Measurements from ENCODE around the gene ZNF385A.

The ZNF385A gene

DNA sequence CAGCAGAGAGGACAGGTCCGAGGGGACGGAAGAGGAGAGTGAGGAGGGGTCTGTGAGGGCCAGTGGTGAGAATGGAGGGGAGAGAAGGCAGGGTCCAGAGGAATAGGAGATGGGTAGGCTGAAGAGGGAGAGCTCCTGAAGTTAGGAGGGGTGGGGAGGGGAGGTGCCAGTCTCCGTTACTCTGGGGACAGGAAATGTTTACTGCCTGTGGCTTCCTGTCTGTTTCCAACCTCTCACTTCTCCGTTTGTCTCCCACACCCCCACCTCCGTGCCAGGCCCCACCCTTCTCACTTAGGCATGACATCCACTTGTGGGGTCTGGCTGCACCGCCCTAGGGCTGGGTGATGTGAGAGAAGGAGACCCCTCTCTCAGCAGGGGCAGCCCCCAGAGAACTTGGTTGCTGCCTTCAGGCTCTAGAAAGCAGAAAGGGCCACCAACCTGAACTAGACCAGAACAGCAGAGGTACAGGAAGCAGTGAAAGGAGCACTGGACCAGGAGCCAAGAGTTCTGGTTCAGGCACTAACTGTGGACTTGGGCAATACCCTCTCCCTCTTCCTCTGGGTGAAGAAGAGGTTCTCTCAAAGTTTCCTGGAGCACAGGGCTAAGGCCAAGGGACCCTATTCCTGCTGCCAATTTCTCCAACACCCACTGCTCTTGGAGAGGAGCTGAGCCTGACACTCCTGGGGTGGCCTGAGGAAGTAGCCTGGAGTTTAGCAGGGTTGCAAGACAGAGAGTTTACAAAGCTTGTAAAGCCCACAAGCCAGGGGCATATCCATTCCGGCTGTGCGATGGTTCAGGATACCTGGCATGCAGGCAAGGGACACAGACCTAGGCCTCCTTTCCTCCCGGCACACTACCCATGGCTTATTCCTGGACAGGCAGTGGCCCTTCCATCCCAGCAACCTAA lies 29.0 kb upstream of the ZNF385A start:
- POLR2A ChIA-PET: interaction anchor here (1.5 kb wide), 1 partner anchor 19 kb away, joined by 4 read pairs; no protein-coding TSS in a partner anchor
- CTCF ChIA-PET: interaction anchor here (0.7 to 1.2 kb wide), 2 partner anchors 10 to 26 kb away, joined by 3 read pairs; no protein-coding TSS in a partner anchor
- TF ChIP-seq ZNF384 (IDR thresholded peaks at IDR 0.05) (no peak), NFRKB (IDR thresholded peaks at IDR 0.05) (no peak), LEF1 (IDR thresholded peaks at IDR 0.05; ENCODE audit: borderline replicate concordance) (no peak), TARDBP (IDR thresholded peaks at IDR 0.05) (no peak), FOXA1 (IDR thresholded peaks at IDR 0.05) (no peak), ARNT (IDR thresholded peaks at IDR 0.05) (no peak), ELF4 (IDR thresholded peaks at IDR 0.05) (no peak), CTBP1 (IDR thresholded peaks at IDR 0.05; ENCODE audit: borderline replicate concordance) (no peak), SUZ12 (IDR thresholded peaks at IDR 0.05) (no peak), HDGF (IDR thresholded peaks at IDR 0.05; ENCODE audit: borderline replicate concordance) (no peak), SP1 (IDR thresholded peaks at IDR 0.05) (no peak)
- TF ChIP-seq, protein P1, sequence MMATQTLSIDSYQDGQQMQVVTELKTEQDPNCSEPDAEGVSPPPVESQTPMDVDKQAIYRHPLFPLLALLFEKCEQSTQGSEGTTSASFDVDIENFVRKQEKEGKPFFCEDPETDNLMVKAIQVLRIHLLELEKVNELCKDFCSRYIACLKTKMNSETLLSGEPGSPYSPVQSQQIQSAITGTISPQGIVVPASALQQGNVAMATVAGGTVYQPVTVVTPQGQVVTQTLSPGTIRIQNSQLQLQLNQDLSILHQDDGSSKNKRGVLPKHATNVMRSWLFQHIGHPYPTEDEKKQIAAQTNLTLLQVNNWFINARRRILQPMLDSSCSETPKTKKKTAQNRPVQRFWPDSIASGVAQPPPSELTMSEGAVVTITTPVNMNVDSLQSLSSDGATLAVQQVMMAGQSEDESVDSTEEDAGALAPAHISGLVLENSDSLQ (IDR thresholded peaks at IDR 0.05): no peak
- no peak for DNase-seq (ENCODE audit: extremely low spot score)

- DNase-seq (ENCODE audit: extremely low spot score): no peak
- CTCF ChIA-PET: interaction anchor here (0.6 to 1.8 kb wide), 3 partner anchors 9 to 47 kb away, joined by 3 to 8 read pairs (median 4); no protein-coding TSS in a partner anchor
- POLR2A ChIA-PET: no interaction called here
- TF ChIP-seq FOXK2 (IDR thresholded peaks at IDR 0.05) (no peak), ELF4 (IDR thresholded peaks at IDR 0.05) (no peak), L3MBTL2 (conservative IDR thresholded peaks at IDR 0.05) (no peak), LEF1 (IDR thresholded peaks at IDR 0.05; ENCODE audit: borderline replicate concordance) (no peak), SUZ12 (IDR thresholded peaks at IDR 0.05) (no peak), ARNT (IDR thresholded peaks at IDR 0.05) (no peak)
Measured at GRCh38 chr12:54412786-54413185, 28.3 kb upstream of the ZNF385A start.

GRCh38 chr12:54412348-54412747 lies 27.8 kb upstream of the ZNF385A start:
- no peak for DNase-seq (ENCODE audit: extremely low spot score)
- ChIA-PET POLR2A (no interaction called here), CTCF (interaction anchor here (0.6 to 1.8 kb wide), 3 partner anchors 9 to 48 kb away, joined by 3 to 8 read pairs (median 4); no protein-coding TSS in a partner anchor)
- TF ChIP-seq SP1 (IDR thresholded peaks at IDR 0.05) (no peak), ELF4 (IDR thresholded peaks at IDR 0.05) (no peak), FOXK2 (IDR thresholded peaks at IDR 0.05) (no peak), ARNT (IDR thresholded peaks at IDR 0.05) (no peak), FOXM1 (IDR thresholded peaks at IDR 0.05; ENCODE audit: borderline replicate concordance) (no peak), TARDBP (IDR thresholded peaks at IDR 0.05) (no peak), FOXA1 (IDR thresholded peaks at IDR 0.05) (no peak), NFRKB (IDR thresholded peaks at IDR 0.05) (no peak), HDGF (IDR thresholded peaks at IDR 0.05; ENCODE audit: borderline replicate concordance) (no peak), LEF1 (IDR thresholded peaks at IDR 0.05; ENCODE audit: borderline replicate concordance) (no peak)
- TF ChIP-seq, protein P1 (IDR thresholded peaks at IDR 0.05): no peak

DNA sequence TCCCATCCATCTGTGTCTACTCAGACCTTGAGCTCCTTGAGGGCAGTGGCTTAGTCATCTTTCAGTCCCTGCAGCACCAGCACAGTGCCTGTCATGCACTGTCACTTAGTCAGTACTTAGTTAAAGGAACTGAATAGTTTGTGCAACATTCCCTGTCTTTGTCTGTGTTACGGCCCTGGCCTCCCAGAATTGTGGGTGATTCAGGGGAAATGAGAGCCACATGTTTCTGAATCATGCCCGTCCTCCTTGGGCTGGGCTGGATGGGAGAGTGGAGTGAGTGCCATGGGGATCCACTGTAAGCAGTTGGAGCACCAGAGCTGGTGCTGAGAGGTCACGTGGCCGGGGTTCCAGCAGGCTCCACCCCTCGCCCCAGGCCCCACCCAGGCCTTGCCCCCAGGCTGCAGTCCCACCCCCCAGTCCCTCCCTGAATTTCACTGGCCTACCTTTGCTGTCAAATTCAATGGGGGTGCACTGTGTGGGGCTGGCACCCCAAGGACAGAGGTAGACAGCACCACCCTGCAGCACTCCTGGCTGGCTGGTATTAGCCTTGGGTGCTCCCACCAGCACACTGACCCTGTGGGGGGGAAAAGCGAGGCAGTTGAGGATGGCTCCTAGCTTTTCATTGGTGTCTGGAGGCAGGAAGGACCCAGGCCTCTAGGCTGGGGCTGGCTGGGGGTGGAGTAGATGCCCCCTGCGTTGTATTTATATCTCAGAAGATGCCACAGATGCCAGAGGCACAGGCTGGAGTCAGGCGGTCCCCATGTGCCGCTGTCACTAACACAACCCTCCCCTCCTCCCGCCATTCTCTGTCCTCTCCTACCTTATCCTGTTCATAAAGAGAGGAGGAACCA lies 27.1 kb upstream of the ZNF385A start:
- POLR2A ChIA-PET: no interaction called here
- no peak for TF ChIP-seq FOXM1 (IDR thresholded peaks at IDR 0.05; ENCODE audit: borderline replicate concordance)
- TF ChIP-seq NFRKB (IDR thresholded peaks at IDR 0.05): no peak
- no peak for TF ChIP-seq LEF1 (IDR thresholded peaks at IDR 0.05; ENCODE audit: borderline replicate concordance)
- TF ChIP-seq ARNT (IDR thresholded peaks at IDR 0.05): no peak
- TF ChIP-seq ZNF384 (IDR thresholded peaks at IDR 0.05): no peak
- TF ChIP-seq L3MBTL2 (conservative IDR thresholded peaks at IDR 0.05): no peak
- TF ChIP-seq CTBP1 (IDR thresholded peaks at IDR 0.05; ENCODE audit: borderline replicate concordance): no peak
- TF ChIP-seq BHLHE40 (IDR thresholded peaks at IDR 0.05; ENCODE audit: borderline replicate concordance): no peak
- TF ChIP-seq ELF4 (IDR thresholded peaks at IDR 0.05): no peak
- no peak for TF ChIP-seq SP1 (IDR thresholded peaks at IDR 0.05)
- TF ChIP-seq FOXK2 (IDR thresholded peaks at IDR 0.05): no peak
- TF ChIP-seq FOXA1 (IDR thresholded peaks at IDR 0.05): no peak
- TF ChIP-seq TARDBP (IDR thresholded peaks at IDR 0.05): no peak
- no peak for TF ChIP-seq HDGF (IDR thresholded peaks at IDR 0.05; ENCODE audit: borderline replicate concordance)
- TF ChIP-seq, protein P1 (IDR thresholded peaks at IDR 0.05): no peak
- DNase-seq (ENCODE audit: extremely low spot score): no peak
- CTCF ChIA-PET: interaction anchor here (1.8 kb wide), 1 partner anchor 12 kb away, joined by 8 read pairs; no protein-coding TSS in a partner anchor

- CTCF ChIA-PET: interaction anchor here (0.6 to 1.2 kb wide), 3 partner anchors 10 to 37 kb away, joined by 3 to 7 read pairs (median 3); no protein-coding TSS in a partner anchor
- POLR2A ChIA-PET: no interaction called here
- no peak for TF ChIP-seq ELF4 (IDR thresholded peaks at IDR 0.05)
- TF ChIP-seq FOXK2 (IDR thresholded peaks at IDR 0.05): no peak
- DNase-seq (ENCODE audit: extremely low spot score): no peak
Measured at GRCh38 chr12:54409267-54409666, 24.7 kb upstream of the ZNF385A start.

Measured in HEK293T (cell line).